Activated CD4-positive, alpha-beta memory T cell treated with anti-CD3 and anti-CD28 coated beads for 36 hours (primary cell): ENCODE data around the gene ZNF837. TPM values are rescaled to one million over a fixed set of nuclear protein-coding genes. Genes with fewer than 3 reads are reported as not detected.

Experiments
- CTCF ChIA-PET: fragments of 350-600 bp; sonication (Branson Sonifier 250); formaldehyde crosslinking; loops from one replicate; lab custom pipeline; 2021; ENCODE audit warnings: antibody characterized with exemption, inconsistent platforms; lab: Charles Lee
- POLR2A ChIA-PET: fragments of 350-600 bp; sonication (Branson Sonifier 250); formaldehyde crosslinking; loops from one replicate; lab custom pipeline; 2021; ENCODE audit warnings: antibody characterized with exemption; lab: Charles Lee
- DNase-seq: peaks from one replicate; pipeline ENCODE4 v3.0.0-alpha.2; 2020
- H3K27ac Mint-ChIP-seq: one replicate; pipeline ENCODE4 v1.8.0; 2021; ENCODE audit warnings: mixed read lengths
- H3K27me3 Mint-ChIP-seq: one replicate; pipeline ENCODE4 v1.8.0; 2021; ENCODE audit warnings: mixed read lengths
- H3K36me3 Mint-ChIP-seq: one replicate; pipeline ENCODE4 v1.8.0; 2021; ENCODE audit warnings: mixed read lengths
- H3K4me1 Mint-ChIP-seq: one replicate; pipeline ENCODE4 v1.8.0; 2021; ENCODE audit warnings: low read depth, mixed read lengths
- H3K4me3 Mint-ChIP-seq: one replicate; pipeline ENCODE4 v1.8.0; 2021; ENCODE audit warnings: mild to moderate bottlenecking, mixed read lengths
- H3K9me3 Mint-ChIP-seq: one replicate; pipeline ENCODE4 v1.8.0; 2021; ENCODE audit warnings: mixed read lengths
- intact Hi-C: fragments of 100-400 bp; cut with micrococcal nuclease; formaldehyde crosslinking; loops from one replicate; pipeline ENCODE4 v1.15.1; 2023
- microRNA-seq: library from miRNA; unstranded; fragments of <30 nt; microRNA quantifications from one replicate; pipeline ENCODE4 v1.2.0, GENCODE V29; 2022; ENCODE audit warnings: borderline number of aligned reads, borderline microRNAs expressed, borderline replicate concordance
- total RNA-seq, 2 experiments: library from RNA; stranded (reverse); gene quantifications; one replicate each; pipeline ENCODE4 v1.2.3, GENCODE V29; 2021

The ZNF837 gene
- total RNA-seq, 2 experiments from 2014 or later: 2.1 to 2.4 TPM

- Mint-ChIP-seq H3K4me3 (no peak overlapping the region), H3K4me1 (peaks cover 4% of the 10 kb centered on the region), H3K27ac (no peak overlapping the region), H3K9me3 (no peaks in the 10 kb centered on the region), H3K36me3 (peaks cover 1% of the 10 kb centered on the region), H3K27me3 (no peaks in the 10 kb centered on the region)
- intact Hi-C loops: loop anchor here (1.0 to 5.0 kb wide), 5 partner anchors 20 to 194 kb away; partner anchors contain the start of genes ERVK3-1, ZBTB45, ZNF497 and ZNF584
- CTCF ChIA-PET: interaction anchor here (2.8 kb wide), 1 partner anchor 195 kb away, joined by 11 read pairs; the partner anchor contains the start of gene ZBTB45
- DNase-seq: peak; percentile 29
- POLR2A ChIA-PET: interaction anchor here (0.5 to 0.6 kb wide), 2 partner anchors 63 to 564 kb away, joined by 3 read pairs; no protein-coding TSS in a partner anchor
These were observed 55.4 kb downstream of the ZNF837 start for GRCh38 chr19:58325311-58326022.

DNA sequence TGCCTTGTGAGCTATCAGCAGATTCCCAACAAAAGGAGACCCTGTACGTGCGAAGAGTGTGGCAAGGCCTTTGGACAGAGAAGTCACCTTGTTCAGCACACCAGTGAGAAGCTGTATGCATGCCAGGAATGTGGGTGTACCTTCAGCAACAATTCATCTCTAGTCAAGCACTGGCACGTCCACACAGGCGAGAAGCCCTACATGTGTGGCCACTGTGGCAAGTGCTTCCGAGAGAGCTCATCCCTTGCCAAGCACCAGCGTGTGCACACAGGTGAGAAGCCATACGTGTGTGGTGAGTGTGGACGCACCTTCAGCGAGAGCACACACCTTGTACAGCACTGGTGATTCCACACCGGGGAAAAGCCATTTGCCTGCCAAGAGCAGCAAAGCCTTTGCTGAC lies 61.6 kb downstream of the ZNF837 start:
- Mint-ChIP-seq H3K27ac (no peak overlapping the region), H3K4me3 (no peak overlapping the region), H3K36me3 (peaks cover 16% of the 10 kb centered on the region), H3K27me3 (no peaks in the 10 kb centered on the region), H3K9me3 (no peaks in the 10 kb centered on the region), H3K4me1 (no peaks in the 10 kb centered on the region)
- DNase-seq: no peak
- intact Hi-C loops: no loop called here
- CTCF ChIA-PET: no interaction called here
- POLR2A ChIA-PET: no interaction called here

GRCh38 chr19:58318297-58318696 lies 62.5 kb downstream of the ZNF837 start:
- ChIA-PET POLR2A (no interaction called here), CTCF (interaction anchor here (0.6 kb wide), 1 partner anchor 19 kb away, joined by 3 read pairs; no protein-coding TSS in a partner anchor)
- no peak for DNase-seq
- H3K4me3 Mint-ChIP-seq: no peak overlapping the region
- no peaks in the 10 kb centered on the region for H3K27me3 Mint-ChIP-seq
- H3K4me1 Mint-ChIP-seq: no peaks in the 10 kb centered on the region
- intact Hi-C loops: no loop called here
- H3K27ac Mint-ChIP-seq: no peak overlapping the region
- no peaks in the 10 kb centered on the region for H3K9me3 Mint-ChIP-seq
- H3K36me3 Mint-ChIP-seq: peaks cover 23% of the 10 kb centered on the region

Small RNAs within 50 kb of the gene (microRNA-seq; reads per million reads assigned to microRNA genes)
- gene MIR4754 (not detected), gene MIR6806 (not detected)

Other genes starting within 250 kb of the ZNF837 start
- 1 to 10 TPM; 4.2 to 4.4 TPM for gene ZNF329, start 230.2 kb downstream of the ZNF837 start, total RNA-seq
- 10 to 100 TPM; 19.1 to 19.6 TPM for gene ZNF274, start 198.0 kb downstream of the ZNF837 start, total RNA-seq
- gene ZNF544, start 152.1 kb downstream of the ZNF837 start, total RNA-seq: 10 to 100 TPM; 39.6 to 45.4 TPM
- gene ZNF8, start 102.1 kb downstream of the ZNF837 start, total RNA-seq: 1 to 10 TPM; 3.7 to 3.9 TPM
- 10 to 100 TPM; 37.1 to 42.3 TPM for gene ERVK3-1, start 75.7 kb downstream of the ZNF837 start, total RNA-seq
- 1 to 10 TPM; 3.1 to 3.3 TPM for gene ZSCAN22, start 54.0 kb downstream of the ZNF837 start, total RNA-seq
- 10 to 100 TPM in 1 of 2 experiments, 1 to 10 TPM in 1; 9.9 to 12.9 TPM for gene A1BG, start 27.5 kb downstream of the ZNF837 start, total RNA-seq
- under 1 TPM; 0.31 to 0.93 TPM for gene ZNF497, start 18.3 kb downstream of the ZNF837 start, total RNA-seq
- gene RPS5, start 6.2 kb upstream of the ZNF837 start, total RNA-seq: 1,000 to 10,000 TPM; 1,415 to 1,438 TPM
- under 1 TPM; 0.21 to 0.31 TPM for gene RNF225, start 14.6 kb upstream of the ZNF837 start, total RNA-seq
- 10 to 100 TPM in 1 of 2 experiments, 1 to 10 TPM in 1; 8.3 to 10.7 TPM for gene ZNF584, start 27.6 kb upstream of the ZNF837 start, total RNA-seq
- 1 to 10 TPM; 3.1 to 3.6 TPM for gene ZNF132, start 59.1 kb upstream of the ZNF837 start, total RNA-seq
- 1 to 10 TPM; 7.7 to 7.8 TPM for gene ZNF324B, start 70.6 kb upstream of the ZNF837 start, total RNA-seq
- gene ZNF324, start 86.0 kb upstream of the ZNF837 start, total RNA-seq: 1 to 10 TPM; 7.0 to 8.3 TPM
- 1 to 10 TPM; 6.4 to 7.5 TPM for gene ZNF446, start 95.3 kb upstream of the ZNF837 start, total RNA-seq
- 10 to 100 TPM; 16.7 to 17.0 TPM for gene SLC27A5, start 131.0 kb upstream of the ZNF837 start, total RNA-seq
- 1 to 10 TPM; 9.9 to 10.0 TPM for gene ZBTB45, start 138.8 kb upstream of the ZNF837 start, total RNA-seq
- 100 to 1,000 TPM; 404 to 408 TPM for gene TRIM28, start 163.0 kb upstream of the ZNF837 start, total RNA-seq
- gene CHMP2A, start 174.1 kb upstream of the ZNF837 start, total RNA-seq: 100 to 1,000 TPM; 120 to 122 TPM
- gene UBE2M, start 177.6 kb upstream of the ZNF837 start, total RNA-seq: 100 to 1,000 TPM; 107 to 111 TPM
- 10 to 100 TPM; 13.3 to 14.4 TPM for gene MZF1, start 192.3 kb upstream of the ZNF837 start, total RNA-seq